Activated CD4-positive, alpha-beta T cell treated with anti-CD3 and anti-CD28 coated beads, Interleukin-2, amount 10 ng/mL, durations not matched to agents 24 days and 14 days (primary cell): ENCODE results near the gene KATNA1. TPM values are rescaled to one million over a fixed set of nuclear protein-coding genes. Genes with fewer than 3 reads are reported as not detected.
A peak's percentile ranks its signal among the peaks of the same experiment; 100 is the strongest.
"Not testable (repeated sequence)": the region's sequence is repeated elsewhere in the genome, so short reads cannot be mapped to it uniquely, and the experiment has no call there.

ENCODE experiments used
- DNase-seq: peaks from one replicate; pipeline ENCODE4 v3.0.0; 2022
- H3K27ac Mint-ChIP-seq: one replicate; pipeline ENCODE4 v1.8.0; 2022; ENCODE audit warnings: mild to moderate bottlenecking, mixed read lengths
- H3K27me3 Mint-ChIP-seq: one replicate; pipeline ENCODE4 v1.8.0; 2022; ENCODE audit warnings: mixed read lengths
- H3K36me3 Mint-ChIP-seq: one replicate; pipeline ENCODE4 v1.8.0; 2022; ENCODE audit warnings: low read depth, mild to moderate bottlenecking, mixed read lengths
- H3K4me1 Mint-ChIP-seq: one replicate; pipeline ENCODE4 v1.8.0; 2021; ENCODE audit warnings: mixed read lengths
- H3K4me3 Mint-ChIP-seq: one replicate; pipeline ENCODE4 v1.8.0; 2022; ENCODE audit warnings: mild to moderate bottlenecking, moderate library complexity, mixed read lengths
- H3K9me3 Mint-ChIP-seq: one replicate; pipeline ENCODE4 v1.8.0; 2021; ENCODE audit warnings: mixed read lengths
- intact Hi-C: fragments of 100-400 bp; cut with micrococcal nuclease; formaldehyde crosslinking; loops from one replicate; pipeline ENCODE4 v1.15.1; 2023
- total RNA-seq: library from RNA; stranded (reverse); gene quantifications from 2 replicates; pipeline ENCODE4 v1.2.3, GENCODE V29; 2022

Gene KATNA1
- total RNA-seq, result 18.9 and 23.0 TPM in 2 replicates

- peak; percentile 97 for DNase-seq
- Mint-ChIP-seq H3K4me1 (peaks cover 23% of the 10 kb centered on the region), H3K9me3 (no peaks in the 10 kb centered on the region), H3K27me3 (no peaks in the 10 kb centered on the region), H3K36me3 (peaks cover 7% of the 10 kb centered on the region), H3K4me3 (peak within 1 kb of the TSS; percentile 85), H3K27ac (peak within 1 kb of the TSS; percentile 87)
- intact Hi-C loops, result loop anchor here (1.0 to 5.0 kb wide), 4 partner anchors 70 to 101 kb away; partner anchors contain the start of genes GINM1, LATS1, NUP43 and PPIL4
Observed at GRCh38 chr6:149648148-149649145, at the start of gene KATNA1. TSS of gene KATNA1 (minus strand) at chr6:149648714. CDS start at chr6:149638547, 10,167 bp downstream.

DNA sequence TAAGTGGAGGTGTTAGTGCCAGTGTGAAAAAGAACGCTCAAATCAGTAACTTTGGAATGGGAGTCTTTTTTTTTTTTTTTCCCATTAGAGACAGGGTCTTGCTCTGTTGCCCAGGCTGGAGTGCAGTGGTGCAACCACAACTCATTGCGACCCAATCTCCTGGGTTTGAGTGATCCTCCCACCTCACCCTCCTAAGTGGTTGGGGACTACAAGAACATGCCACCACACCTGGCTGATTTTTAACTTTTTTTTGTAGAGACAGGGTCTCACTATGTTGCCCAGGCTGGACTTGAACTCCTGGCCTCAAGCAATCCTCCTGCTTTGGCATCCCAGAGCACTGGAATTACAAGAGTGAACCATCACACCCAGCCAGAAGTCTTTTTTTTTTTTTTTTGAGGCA is 49.7 kb upstream of the KATNA1 start:
- Mint-ChIP-seq H3K36me3 (peaks cover 25% of the 10 kb centered on the region), H3K27ac (no peak overlapping the region), H3K4me3 (no peak overlapping the region), H3K4me1 (peaks cover 10% of the 10 kb centered on the region), H3K27me3 (no peaks in the 10 kb centered on the region), H3K9me3 (no peaks in the 10 kb centered on the region)
- intact Hi-C loops, result no loop called here
- no peak for DNase-seq

DNA sequence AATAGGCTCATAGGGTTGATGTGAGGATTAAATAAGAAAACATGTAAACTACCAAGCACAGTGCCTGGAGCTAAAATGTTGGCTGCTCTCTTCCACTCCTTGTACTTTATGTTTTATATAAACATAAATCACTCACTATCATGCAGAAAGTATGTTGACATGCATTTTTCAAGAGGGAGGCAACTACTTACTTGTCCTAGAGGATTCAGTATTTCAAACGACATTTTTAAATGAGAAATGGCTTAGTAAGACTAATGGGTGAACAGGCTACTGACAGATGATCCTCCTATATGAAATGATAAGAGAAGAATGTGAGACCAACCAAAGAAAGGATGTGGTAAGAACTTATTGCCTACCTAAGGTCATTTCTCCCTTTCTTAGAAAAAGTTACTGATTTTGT is 48.4 kb upstream of the KATNA1 start:
- H3K27me3 Mint-ChIP-seq, result no peaks in the 10 kb centered on the region
- H3K9me3 Mint-ChIP-seq, result no peaks in the 10 kb centered on the region
- intact Hi-C loops, result no loop called here
- no peak for DNase-seq
- peaks cover 10% of the 10 kb centered on the region for H3K4me1 Mint-ChIP-seq
- H3K27ac Mint-ChIP-seq, result peak overlapping the region; percentile 17
- peaks cover 28% of the 10 kb centered on the region for H3K36me3 Mint-ChIP-seq
- H3K4me3 Mint-ChIP-seq, result no peak overlapping the region

- intact Hi-C loops, result no loop called here
- Mint-ChIP-seq H3K27ac (no peak overlapping the region), H3K36me3 (peaks cover 28% of the 10 kb centered on the region), H3K4me3 (no peak overlapping the region), H3K4me1 (peaks cover 7% of the 10 kb centered on the region), H3K9me3 (no peaks in the 10 kb centered on the region), H3K27me3 (no peaks in the 10 kb centered on the region)
- no peak for DNase-seq
Observed at GRCh38 chr6:149694921-149695320, 46.4 kb upstream of the KATNA1 start.

- peaks cover 35% of the 10 kb centered on the region for H3K36me3 Mint-ChIP-seq
- no peaks in the 10 kb centered on the region for H3K27me3 Mint-ChIP-seq
- intact Hi-C loops, result no loop called here
- H3K9me3 Mint-ChIP-seq, result no peaks in the 10 kb centered on the region
- no peak overlapping the region for H3K4me3 Mint-ChIP-seq
- no peak for DNase-seq
- peaks cover 13% of the 10 kb centered on the region for H3K4me1 Mint-ChIP-seq
- no peak overlapping the region for H3K27ac Mint-ChIP-seq
Observed at GRCh38 chr6:149691201-149691600, 42.7 kb upstream of the KATNA1 start.

DNA sequence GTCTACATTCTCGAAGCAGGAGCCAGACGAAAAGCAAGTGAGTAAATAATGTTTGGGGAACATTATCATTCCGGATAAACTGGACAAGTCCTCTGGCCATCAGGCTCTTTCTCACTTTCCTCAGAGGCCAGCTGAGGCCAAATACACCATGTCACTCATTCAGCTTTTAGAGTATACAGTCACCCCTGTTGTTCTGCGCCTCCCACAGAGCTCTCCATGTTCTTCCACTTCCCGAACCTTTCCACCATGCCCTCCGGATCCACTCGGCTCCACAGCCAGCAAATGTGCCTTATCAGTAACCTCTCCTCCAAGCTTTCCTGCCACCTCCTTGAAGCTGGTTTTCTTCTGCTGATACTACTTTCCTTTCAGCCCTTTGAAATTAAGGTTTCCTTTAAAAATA is 37.7 kb upstream of the KATNA1 start:
- H3K9me3 Mint-ChIP-seq, result no peaks in the 10 kb centered on the region
- H3K36me3 Mint-ChIP-seq, result peaks cover 36% of the 10 kb centered on the region
- peak overlapping the region; percentile 56 for H3K27ac Mint-ChIP-seq
- DNase-seq, result no peak
- no peaks in the 10 kb centered on the region for H3K27me3 Mint-ChIP-seq
- peaks cover 23% of the 10 kb centered on the region for H3K4me1 Mint-ChIP-seq
- intact Hi-C loops, result loop anchor here (2.0 kb wide), 1 partner anchor 33 kb away; the partner anchor contains the start of gene LATS1
- no peak overlapping the region for H3K4me3 Mint-ChIP-seq

GRCh38 chr6:149683256-149683859 is 34.8 kb upstream of the KATNA1 start:
- intact Hi-C loops, result no loop called here
- Mint-ChIP-seq H3K9me3 (no peaks in the 10 kb centered on the region), H3K4me3 (no peak overlapping the region), H3K36me3 (peaks cover 44% of the 10 kb centered on the region), H3K27me3 (no peaks in the 10 kb centered on the region), H3K4me1 (peaks cover 25% of the 10 kb centered on the region), H3K27ac (no peak overlapping the region)
- no peak for DNase-seq

- H3K27me3 Mint-ChIP-seq, H3K9me3 Mint-ChIP-seq, intact Hi-C loops, H3K4me3 Mint-ChIP-seq, H3K27ac Mint-ChIP-seq, DNase-seq: not testable (repeated sequence)
- H3K36me3 Mint-ChIP-seq, result peaks cover 50% of the 10 kb centered on the region
- peaks cover 19% of the 10 kb centered on the region for H3K4me1 Mint-ChIP-seq
Observed at GRCh38 chr6:149681845-149682244, 33.3 kb upstream of the KATNA1 start.

- intact Hi-C loops, result no loop called here
- peaks cover 48% of the 10 kb centered on the region for H3K36me3 Mint-ChIP-seq
- DNase-seq, result no peak
- H3K27me3 Mint-ChIP-seq, result no peaks in the 10 kb centered on the region
- no peak overlapping the region for H3K4me3 Mint-ChIP-seq
- peaks cover 12% of the 10 kb centered on the region for H3K4me1 Mint-ChIP-seq
- H3K9me3 Mint-ChIP-seq, result no peaks in the 10 kb centered on the region
- H3K27ac Mint-ChIP-seq, result no peak overlapping the region
Observed at GRCh38 chr6:149681209-149681608, 32.7 kb upstream of the KATNA1 start.

DNA sequence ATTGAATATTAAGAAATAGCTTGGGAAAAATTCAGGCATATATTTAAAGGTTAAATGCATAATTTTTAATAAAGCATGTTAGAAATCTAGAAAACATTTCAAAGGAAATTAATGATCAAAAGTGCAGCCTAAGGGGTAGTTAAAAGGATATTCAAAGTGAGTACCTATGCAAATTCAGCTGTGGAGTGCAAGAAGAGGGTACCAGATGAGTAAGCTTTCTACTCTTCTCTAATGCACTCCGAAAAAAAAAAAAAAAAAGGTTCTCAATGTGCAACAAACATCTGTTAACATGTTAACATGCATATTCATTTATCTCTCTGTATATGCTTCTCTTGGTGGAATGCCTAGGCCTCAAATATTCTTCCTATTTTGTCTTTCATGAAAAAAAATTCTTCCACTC is 32.0 kb upstream of the KATNA1 start:
- no peaks in the 10 kb centered on the region for H3K9me3 Mint-ChIP-seq
- DNase-seq, result no peak
- peaks cover 48% of the 10 kb centered on the region for H3K36me3 Mint-ChIP-seq
- H3K4me1 Mint-ChIP-seq, result peaks cover 10% of the 10 kb centered on the region
- intact Hi-C loops, result no loop called here
- no peaks in the 10 kb centered on the region for H3K27me3 Mint-ChIP-seq
- no peak overlapping the region for H3K4me3 Mint-ChIP-seq
- no peak overlapping the region for H3K27ac Mint-ChIP-seq

DNA sequence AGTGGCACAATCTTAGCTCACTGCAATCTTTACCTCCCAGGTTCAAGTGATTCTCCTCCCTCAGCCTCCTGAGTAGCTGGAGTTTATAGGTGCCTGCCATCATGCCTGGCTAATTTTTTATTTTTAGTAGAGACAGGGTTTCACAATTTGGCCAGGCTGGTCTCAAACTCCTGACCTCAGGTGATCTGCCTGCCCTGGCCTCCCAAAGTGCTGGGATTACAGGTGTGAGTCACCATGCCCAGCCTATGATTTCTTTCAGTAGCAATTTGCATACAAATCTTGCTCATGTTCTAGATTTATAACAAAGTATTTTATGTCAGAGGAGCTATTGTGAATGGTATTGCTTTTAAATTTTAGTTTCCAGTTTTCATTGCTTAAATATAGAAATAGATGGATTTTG is 23.8 kb upstream of the KATNA1 start:
- intact Hi-C loops, H3K27me3 Mint-ChIP-seq, H3K27ac Mint-ChIP-seq, H3K4me3 Mint-ChIP-seq, H3K9me3 Mint-ChIP-seq, DNase-seq, H3K4me1 Mint-ChIP-seq: not testable (repeated sequence)
- H3K36me3 Mint-ChIP-seq, result peaks cover 48% of the 10 kb centered on the region

DNA sequence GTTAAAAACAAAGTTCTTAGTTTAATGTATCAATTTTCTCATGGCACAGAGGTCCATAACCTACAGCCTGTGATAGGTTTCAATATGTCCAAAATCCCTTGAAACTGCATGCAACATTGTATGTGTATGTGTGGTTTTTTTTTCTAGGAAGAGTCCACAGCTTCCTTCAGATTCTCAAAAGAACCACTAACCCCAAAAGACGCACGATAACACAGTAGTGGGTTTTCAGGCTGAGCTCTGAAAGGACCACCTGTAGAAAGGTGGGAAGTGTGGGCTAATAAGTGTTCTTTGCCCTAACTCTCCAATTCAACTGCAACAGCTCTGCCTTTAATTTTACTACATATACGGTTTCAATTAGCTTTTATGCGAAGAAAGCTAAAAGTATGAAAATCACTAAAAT is 11.5 kb upstream of the KATNA1 start:
- Mint-ChIP-seq H3K9me3 (no peaks in the 10 kb centered on the region), H3K36me3 (peaks cover 37% of the 10 kb centered on the region), H3K27ac (peak overlapping the region; percentile 40), H3K4me3 (no peak overlapping the region), H3K4me1 (peaks cover 8% of the 10 kb centered on the region), H3K27me3 (no peaks in the 10 kb centered on the region)
- intact Hi-C loops, result no loop called here
- DNase-seq, result peak; percentile 45

DNA sequence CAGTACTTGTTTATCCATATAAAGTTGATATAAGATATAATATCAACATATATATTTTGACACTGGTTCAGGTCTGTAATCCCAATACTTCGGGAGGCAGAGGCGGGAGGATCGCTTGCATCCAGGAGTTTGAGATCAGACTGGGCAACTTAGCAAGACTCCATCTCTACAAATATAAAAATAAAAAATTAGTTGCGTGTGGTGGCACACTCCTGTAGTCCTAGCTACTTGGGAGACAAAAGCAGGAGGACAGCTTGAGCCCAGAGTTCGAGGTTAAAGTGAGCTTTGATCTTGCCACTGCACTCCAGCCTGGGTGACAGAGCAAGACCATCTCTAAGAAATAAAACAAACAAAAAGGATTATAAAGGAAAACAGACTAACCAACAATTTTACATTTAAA is 8.9 kb upstream of the KATNA1 start:
- H3K36me3 Mint-ChIP-seq, result peaks cover 22% of the 10 kb centered on the region
- H3K4me1 Mint-ChIP-seq, result peaks cover 8% of the 10 kb centered on the region
- no peaks in the 10 kb centered on the region for H3K9me3 Mint-ChIP-seq
- no peak overlapping the region for H3K27ac Mint-ChIP-seq
- no peak overlapping the region for H3K4me3 Mint-ChIP-seq
- peak; percentile 37 for DNase-seq
- intact Hi-C loops, result no loop called here
- no peaks in the 10 kb centered on the region for H3K27me3 Mint-ChIP-seq

GRCh38 chr6:149651056-149651455 is 2.5 kb upstream of the KATNA1 start:
- no peak overlapping the region for H3K4me3 Mint-ChIP-seq
- DNase-seq, result no peak
- H3K9me3 Mint-ChIP-seq, result no peaks in the 10 kb centered on the region
- H3K4me1 Mint-ChIP-seq, result peaks cover 16% of the 10 kb centered on the region
- H3K36me3 Mint-ChIP-seq, result peaks cover 1% of the 10 kb centered on the region
- no peak overlapping the region for H3K27ac Mint-ChIP-seq
- intact Hi-C loops, result no loop called here
- no peaks in the 10 kb centered on the region for H3K27me3 Mint-ChIP-seq
